SH-SY5Y (cell line): ENCODE results near the gene ADAM15.

Experiments
- GATA2 ChIP-seq: IDR thresholded peaks from 2 replicates; pipeline ENCODE4 v1.6.1; 2011; ENCODE audit warnings: mild to moderate bottlenecking, low read depth, low read length
- GATA3 ChIP-seq: IDR thresholded peaks from 2 replicates; pipeline ENCODE4 v1.6.1; 2011; ENCODE audit warnings: low read depth, mild to moderate bottlenecking, low read length, moderate library complexity

DNA sequence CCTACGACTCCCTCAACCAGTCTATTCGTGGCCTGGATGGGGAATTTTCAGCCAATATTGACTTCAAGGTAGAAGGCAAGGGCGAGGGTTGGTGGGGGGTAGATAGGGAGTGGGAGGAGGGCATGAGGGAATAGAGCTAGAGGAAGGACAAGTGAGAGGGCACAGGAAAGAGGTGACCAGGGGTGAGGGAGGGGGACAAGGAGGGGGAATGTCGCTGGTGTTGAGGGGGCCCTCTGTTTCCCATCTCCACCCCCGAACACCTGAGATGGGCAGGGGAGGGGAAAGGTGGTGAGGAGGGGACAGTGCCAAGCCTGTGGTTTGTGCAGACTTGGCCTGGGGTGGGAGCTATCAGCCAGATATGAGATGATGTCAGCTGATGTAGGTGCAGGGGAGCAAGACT lies 8.3 kb upstream of the ADAM15 start:
- TF ChIP-seq GATA2 (no peak), GATA3 (no peak)
